A549 treated with AZD2906 at 1 μM for 4 hours (cell line): ENCODE data around the gene ZNF679. TPM values are rescaled to one million over a fixed set of nuclear protein-coding genes. Genes with fewer than 3 reads are reported as not detected.

Experiments
- total RNA-seq: library from RNA; stranded (reverse); fragments of 200-300 nt; extraction: Qiagen RNA extraction; gene quantifications from 5 replicates; pipeline ENCODE4 v1.2.3, GENCODE V29; 2022

Gene ZNF679
- total RNA-seq: not detected in 5 replicates

DNA sequence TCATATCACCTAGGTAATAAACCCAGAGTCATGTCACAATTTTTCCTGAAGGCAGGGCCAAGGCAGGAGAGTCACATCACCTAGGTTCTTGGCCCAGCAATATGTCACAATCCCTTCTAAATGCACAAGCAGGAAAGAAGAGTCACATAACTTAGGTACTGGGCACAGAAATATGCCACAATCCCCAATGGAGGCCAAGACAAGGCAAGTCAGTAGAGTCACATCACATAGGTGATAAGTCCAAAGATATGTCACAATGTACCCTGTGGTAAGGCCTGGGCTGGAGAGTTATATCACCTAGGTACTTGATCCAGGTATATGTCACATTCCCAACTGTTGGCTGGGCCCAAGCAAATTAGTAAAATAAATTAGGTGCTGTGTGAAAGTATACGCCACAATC lies at the start of gene ZNF679:
Gene ZNF679 (plus strand): TSS at position 301 of the 400 bp plus-strand sequence. CDS start 20,644 bp downstream, outside the sequence.

DNA sequence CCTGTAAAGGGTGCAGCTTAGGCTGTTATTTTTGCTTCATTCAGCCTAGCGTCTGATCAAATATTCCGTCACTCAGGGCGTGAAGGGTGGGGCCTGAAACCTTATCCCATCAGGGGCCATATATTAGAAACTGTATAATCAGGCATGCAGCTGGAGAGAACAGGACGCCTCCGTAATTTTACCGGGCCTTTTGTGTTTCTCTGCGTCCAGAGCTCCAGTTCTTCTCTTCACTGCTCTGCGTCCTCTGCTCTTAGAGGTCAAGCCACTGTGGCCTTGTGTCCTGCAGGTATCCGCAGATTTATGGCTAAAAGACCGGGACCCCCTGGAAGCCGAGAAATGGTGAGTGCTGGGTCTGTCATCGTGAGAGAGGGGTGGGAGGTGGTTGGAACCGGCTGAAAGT lies 21.4 kb upstream of the ZNF679 start, which contains the start of gene ZNF735:
Gene ZNF735 (plus strand): TSS at position 301 of the 400 bp plus-strand sequence. CDS start 0 bp downstream, at position 301.

DNA sequence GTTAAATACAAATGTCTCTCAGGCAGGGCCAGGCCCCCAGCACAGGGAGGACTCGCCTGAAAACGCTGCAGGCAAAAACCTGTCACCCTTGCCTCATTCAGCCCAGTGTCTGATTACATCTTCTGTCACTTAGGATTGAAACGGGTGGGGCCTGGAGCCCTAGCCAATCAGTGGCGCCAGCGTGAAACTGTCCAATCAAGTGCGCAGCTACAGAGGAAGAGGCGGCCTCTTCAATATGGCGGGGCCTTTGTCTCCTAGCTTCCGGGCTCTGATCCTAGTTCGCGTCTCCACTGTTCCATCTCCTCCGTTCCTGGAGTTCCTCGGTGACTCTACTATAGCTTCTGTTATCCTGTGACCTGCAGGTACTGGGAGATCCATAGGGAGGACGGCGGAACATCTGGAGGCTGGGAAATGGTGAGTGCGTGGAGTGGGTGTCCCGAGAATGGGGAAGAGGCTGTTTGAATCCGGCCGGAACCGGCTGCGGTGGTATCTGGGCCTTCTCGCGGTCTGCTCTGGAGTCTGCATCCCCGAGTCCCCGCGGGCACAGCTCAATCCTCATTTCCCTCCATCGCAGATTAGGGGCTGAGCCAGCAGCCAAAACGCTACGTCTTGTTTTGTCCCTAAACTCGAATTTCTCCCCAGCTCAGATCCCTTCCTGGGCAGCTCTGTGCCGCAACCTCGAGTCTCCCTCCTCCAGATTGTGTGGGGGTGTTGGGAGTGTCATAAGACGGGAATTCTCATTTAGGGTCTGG lies 85.6 kb downstream of the ZNF679 start, which contains the start of gene ZNF736:
Gene ZNF736 (plus strand): TSS at position 222 of the 752 bp plus-strand sequence. CDS start 190 bp downstream, at position 412.

Other genes starting within 250 kb of the ZNF679 start
- gene ZNF722, start 229.6 kb upstream of the ZNF679 start, total RNA-seq: not detected in 5 replicates
- gene ZNF727, start 183.0 kb upstream of the ZNF679 start, total RNA-seq: not detected in 5 replicates
- gene ZNF735, start 21.3 kb upstream of the ZNF679 start, total RNA-seq: not detected in 5 replicates
- gene ZNF736, start 85.5 kb downstream of the ZNF679 start, total RNA-seq: 0.01 to 0.02 TPM (median 0.02 TPM) in 3 of 5 replicates, not detected in the others